Cardiac muscle cell (in vitro differentiated cells and primary cell): ENCODE data around the gene RBBP6. TPM values are rescaled to one million over a fixed set of nuclear protein-coding genes. Genes with fewer than 3 reads are reported as not detected.
A peak's percentile ranks its signal among the peaks of the same experiment; 100 is the strongest.

Experiments
- DNase-seq, 2 donors: peaks; one replicate each; pipeline versions ENCODE4 v3.0.0 to v3.0.0-alpha.2; 2010 to 2017; ENCODE audit warnings: low read depth in 1 of 2, low spot score in 1 of 2
- H3K27ac ChIP-seq: fragments of 200-600 bp; sonication (generic); 2 replicates; pipeline ENCODE4 v1.5.1; 2016
- H3K27me3 ChIP-seq: fragments of 200-600 bp; sonication (generic); 2 replicates; pipeline ENCODE4 v1.6.0; 2016; ENCODE audit warnings: control low read depth
- H3K36me3 ChIP-seq: fragments of 200-600 bp; sonication (generic); 2 replicates; pipeline ENCODE4 v1.5.1; 2016; ENCODE audit warnings: control low read depth
- H3K4me1 ChIP-seq: fragments of 200-600 bp; sonication (generic); 2 replicates; pipeline ENCODE4 v1.8.1; 2017; ENCODE audit warnings: low read depth, mild to moderate bottlenecking, mixed run types
- H3K4me3 ChIP-seq: fragments of 200-600 bp; sonication (generic); 2 replicates; pipeline ENCODE4 v1.5.1; 2016; ENCODE audit warnings: mild to moderate bottlenecking
- H3K9me3 ChIP-seq: fragments of 200-600 bp; sonication (generic); 2 replicates; pipeline ENCODE4 v1.5.1; 2017; ENCODE audit warnings: low read depth, mild to moderate bottlenecking, control low read depth
- CTCF ChIP-seq: IDR thresholded peaks from 2 replicates; pipeline ENCODE4 v1.5.1; 2012; ENCODE audit warnings: low read depth, mild to moderate bottlenecking, low read length
- polyA plus RNA-seq: library from polyadenylated mRNA; unstranded; fragments of >200 nt; fragmentation: Nextera tagmentation; extraction: Ambion mirVana; gene quantifications from 2 replicates; pipeline ENCODE4 v1.2.1, GENCODE V29; 2016
- total RNA-seq: library from RNA; depleted of rRNA; stranded (reverse); fragments of >200 nt; gene quantifications from 2 replicates; pipeline ENCODE4 v1.2.3, GENCODE V29; 2016

The RBBP6 gene
- total and polyA plus RNA-seq, 2 experiments from 2014 or later: 82.5 to 145 TPM

GRCh38 chr16:24540602-24541210, 1.3 kb downstream of the RBBP6 start:
- Histone ChIP-seq H3K36me3 (peaks cover 1% of the 10 kb centered on the region), H3K4me3 (peak overlapping the region; percentile 87), H3K27ac (peak overlapping the region; percentile 100), H3K27me3 (no peaks in the 10 kb centered on the region), H3K4me1 (peaks cover 36% of the 10 kb centered on the region), H3K9me3 (no peaks in the 10 kb centered on the region)
- DNase-seq: peak; percentile 17 to 51
- no peak for TF ChIP-seq CTCF

- Histone ChIP-seq H3K27me3 (no peaks in the 10 kb centered on the region), H3K27ac (peak overlapping the region; percentile 100), H3K4me3 (peak overlapping the region; percentile 87), H3K9me3 (no peaks in the 10 kb centered on the region), H3K4me1 (peaks cover 38% of the 10 kb centered on the region), H3K36me3 (peaks cover 8% of the 10 kb centered on the region)
- DNase-seq: no peak
- TF ChIP-seq CTCF: no peak
These were observed 2.0 kb downstream of the RBBP6 start for GRCh38 chr16:24541233-24541933.

DNA sequence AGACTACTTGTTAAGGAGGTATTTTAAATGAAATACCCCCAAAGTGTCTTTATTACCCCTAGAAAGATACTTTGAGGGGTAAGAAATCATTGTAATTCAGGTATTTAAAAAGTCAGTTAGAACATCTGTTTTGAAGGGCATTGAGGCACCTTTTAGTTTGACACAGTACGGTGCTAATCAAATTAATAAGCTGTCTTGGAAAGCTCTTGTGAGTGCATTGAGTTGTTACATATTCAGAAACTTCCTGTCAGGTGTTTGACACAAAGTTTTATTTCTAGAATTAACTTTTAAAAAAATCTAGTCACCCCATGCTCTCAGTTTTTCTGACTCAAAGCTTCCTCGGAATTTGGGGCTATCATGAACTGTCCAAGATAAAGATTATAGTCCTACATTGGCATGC, 4.6 kb downstream of the RBBP6 start:
- Histone ChIP-seq H3K27me3 (no peaks in the 10 kb centered on the region), H3K27ac (peak overlapping the region; percentile 47), H3K4me3 (peak overlapping the region; percentile 2), H3K9me3 (no peaks in the 10 kb centered on the region), H3K36me3 (peaks cover 30% of the 10 kb centered on the region), H3K4me1 (peaks cover 38% of the 10 kb centered on the region)
- TF ChIP-seq CTCF: no peak
- DNase-seq: no peak

GRCh38 chr16:24544640-24545039, 5.3 kb downstream of the RBBP6 start:
- peaks cover 38% of the 10 kb centered on the region for H3K4me1 ChIP-seq
- no peak for TF ChIP-seq CTCF
- H3K27me3 ChIP-seq: no peaks in the 10 kb centered on the region
- H3K27ac ChIP-seq: no peak overlapping the region
- H3K36me3 ChIP-seq: peaks cover 37% of the 10 kb centered on the region
- no peak overlapping the region for H3K4me3 ChIP-seq
- DNase-seq: no peak
- H3K9me3 ChIP-seq: no peaks in the 10 kb centered on the region

GRCh38 chr16:24550295-24550694, 10.9 kb downstream of the RBBP6 start:
- no peak for TF ChIP-seq CTCF
- H3K27ac ChIP-seq: no peak overlapping the region
- no peaks in the 10 kb centered on the region for H3K27me3 ChIP-seq
- no peak overlapping the region for H3K4me3 ChIP-seq
- H3K36me3 ChIP-seq: peaks cover 45% of the 10 kb centered on the region
- H3K9me3 ChIP-seq: no peaks in the 10 kb centered on the region
- H3K4me1 ChIP-seq: peaks cover 6% of the 10 kb centered on the region
- DNase-seq: no peak
